Measurements from ENCODE around the gene YTHDC1. TPM values are rescaled to one million over a fixed set of nuclear protein-coding genes. Genes with fewer than 3 reads are reported as not detected.
"Not testable (repeated sequence)": the region's sequence is repeated elsewhere in the genome, so short reads cannot be mapped to it uniquely, and the experiment has no call there.

YTHDC1 gene
- total RNA-seq, result 10 to 100 TPM; 59.6 to 60.5 TPM
- long read RNA-seq, partial matches to known transcripts, result 9 of 13 reads
- long read RNA-seq, other reads (novel, unspliced or antisense), result 2 of 13 reads

DNA sequence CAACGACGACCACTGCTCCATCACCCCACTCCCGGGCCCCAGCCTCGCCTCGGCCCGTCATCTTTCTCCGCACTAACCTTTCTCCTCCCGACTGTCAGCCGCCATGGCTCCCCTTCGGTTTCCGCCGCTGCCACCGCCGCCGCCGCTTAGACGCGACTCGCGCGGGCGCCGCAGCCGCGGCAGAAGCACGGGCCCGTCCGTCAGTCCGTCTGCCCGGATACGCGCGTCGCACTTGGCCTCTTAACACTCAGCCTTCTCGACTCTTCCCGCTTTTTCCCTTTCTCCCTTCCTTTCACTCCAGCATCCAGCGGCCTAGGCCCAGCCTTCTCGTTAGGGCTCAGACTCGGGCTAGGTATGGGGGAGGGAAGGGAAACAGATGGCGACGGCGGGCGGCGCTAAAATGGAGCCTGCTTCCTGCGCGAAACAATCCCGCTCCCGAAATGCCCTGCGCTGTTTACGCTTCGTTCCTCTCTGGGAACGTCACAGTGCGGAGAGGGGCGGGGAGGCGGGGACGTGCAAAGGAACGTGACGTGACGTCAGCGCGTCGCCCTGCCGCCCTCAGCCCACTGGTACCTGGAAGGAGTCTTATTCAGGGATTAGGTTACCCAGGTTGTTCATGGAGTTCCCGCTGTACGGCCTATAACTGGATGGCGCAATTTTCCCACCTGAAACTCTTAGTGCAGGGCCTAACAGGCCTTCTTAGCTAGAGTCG is at the start of gene YTHDC1:
YTHDC1 (minus strand) TSS at position 442 of the 712 bp plus-strand sequence; CDS start at position 105, 337 bp downstream.
- intact Hi-C loops (cut with DNase I, micrococcal nuclease), result no loop called here
- DNase-seq (peak; percentile 97 to 99), ATAC-seq (peak; percentile 97)

DNA sequence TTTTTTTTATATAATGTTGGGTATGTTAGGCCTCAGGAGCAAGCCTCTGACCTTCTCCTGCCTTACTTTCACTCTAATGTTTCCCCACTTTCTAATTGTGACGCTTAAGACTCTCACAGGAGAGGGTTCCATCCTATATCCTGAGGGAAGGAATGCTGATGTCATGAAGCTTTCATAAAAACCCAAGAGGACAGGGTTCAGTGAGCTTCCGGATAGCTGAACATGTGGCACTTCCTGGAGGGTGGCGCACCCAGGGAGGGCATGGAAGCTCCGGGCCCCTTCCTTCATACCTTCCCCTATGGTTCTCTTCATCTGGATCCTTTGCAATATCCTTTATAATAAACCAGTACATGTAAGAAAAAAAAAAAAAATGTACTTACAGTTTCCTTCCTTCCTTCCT is 49.4 kb upstream of the YTHDC1 start:
- intact Hi-C loops (cut with DNase I, micrococcal nuclease), result no loop called here
- DNase-seq (no peak), ATAC-seq (no peak)

DNA sequence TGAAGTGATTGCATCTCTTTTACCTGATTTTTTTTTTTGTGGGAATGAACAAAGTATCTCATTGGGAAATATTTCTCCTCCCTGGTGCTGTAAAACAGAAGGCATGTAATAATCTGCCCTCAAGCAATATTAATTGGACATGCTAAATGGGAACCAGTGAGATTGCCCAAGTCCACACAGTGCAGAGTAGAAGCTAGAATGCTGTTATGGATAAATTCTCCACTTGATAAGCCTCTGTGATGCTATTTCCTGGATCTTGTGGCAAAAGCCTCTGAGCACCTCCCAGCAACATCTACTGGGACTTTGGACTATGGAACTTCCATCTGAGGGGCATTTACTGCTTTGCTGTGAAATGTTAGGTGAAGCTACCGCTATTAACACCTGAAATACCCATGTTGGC is 46.9 kb upstream of the YTHDC1 start:
- intact Hi-C loops (cut with DNase I, micrococcal nuclease), result no loop called here
- no peak for ATAC-seq
- no peak for DNase-seq

DNA sequence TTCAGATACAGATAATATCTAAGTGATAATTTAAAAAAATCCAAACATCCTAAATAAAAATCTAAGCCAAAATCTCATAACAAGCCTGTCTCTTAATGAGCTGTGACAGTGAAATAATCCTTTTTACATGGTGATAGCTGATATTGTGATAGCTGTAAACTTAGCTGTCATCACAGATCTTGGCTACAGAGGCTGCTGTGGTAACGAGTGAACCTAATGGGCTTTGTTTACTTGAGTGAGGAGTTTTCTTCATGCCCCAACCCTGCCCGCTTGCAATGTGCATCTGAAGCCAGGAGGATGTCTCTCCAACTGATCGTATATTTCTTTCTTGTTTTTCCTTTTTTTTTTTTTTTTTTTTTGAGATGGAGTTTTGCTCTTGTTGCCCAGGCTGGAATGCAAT is 41.5 kb upstream of the YTHDC1 start:
- intact Hi-C loops (cut with DNase I, micrococcal nuclease), result no loop called here
- DNase-seq, result no peak
- ATAC-seq, result no peak

DNA sequence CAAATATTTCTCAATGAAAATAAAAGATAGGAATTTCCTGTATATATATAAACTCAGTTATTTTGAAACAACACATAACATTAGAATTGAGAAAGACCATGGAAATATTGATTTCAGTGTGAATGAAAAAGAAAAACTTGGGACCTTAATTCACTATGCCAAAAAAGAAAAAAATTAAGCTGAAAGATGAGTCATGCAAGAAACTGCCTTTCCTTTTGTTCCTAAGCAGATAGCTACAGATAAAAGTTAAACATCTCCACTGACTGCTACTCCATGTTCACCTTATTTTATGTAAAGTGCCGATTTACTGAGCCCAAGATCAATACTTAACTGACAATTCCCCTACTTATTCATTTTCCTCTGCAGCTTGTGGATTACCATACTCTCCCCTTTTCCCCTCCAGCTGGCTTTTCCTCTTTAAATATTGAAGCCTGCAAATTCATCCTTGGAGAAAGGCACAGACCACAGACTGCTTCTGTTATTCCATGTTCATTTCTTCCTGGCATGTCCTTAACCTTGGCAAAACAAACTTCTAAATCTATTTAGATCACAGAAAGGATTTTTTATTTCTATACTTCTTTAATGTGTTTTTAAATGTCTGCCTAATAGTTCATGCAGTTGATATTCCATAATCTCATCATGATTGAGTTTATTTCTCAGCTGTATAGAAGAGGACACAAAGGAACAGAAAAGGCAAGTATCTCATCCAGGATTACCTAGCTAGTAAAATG is 40.5 kb upstream of the YTHDC1 start:
- intact Hi-C loops (cut with DNase I, micrococcal nuclease), result no loop called here
- DNase-seq (no peak), ATAC-seq (no peak)

DNA sequence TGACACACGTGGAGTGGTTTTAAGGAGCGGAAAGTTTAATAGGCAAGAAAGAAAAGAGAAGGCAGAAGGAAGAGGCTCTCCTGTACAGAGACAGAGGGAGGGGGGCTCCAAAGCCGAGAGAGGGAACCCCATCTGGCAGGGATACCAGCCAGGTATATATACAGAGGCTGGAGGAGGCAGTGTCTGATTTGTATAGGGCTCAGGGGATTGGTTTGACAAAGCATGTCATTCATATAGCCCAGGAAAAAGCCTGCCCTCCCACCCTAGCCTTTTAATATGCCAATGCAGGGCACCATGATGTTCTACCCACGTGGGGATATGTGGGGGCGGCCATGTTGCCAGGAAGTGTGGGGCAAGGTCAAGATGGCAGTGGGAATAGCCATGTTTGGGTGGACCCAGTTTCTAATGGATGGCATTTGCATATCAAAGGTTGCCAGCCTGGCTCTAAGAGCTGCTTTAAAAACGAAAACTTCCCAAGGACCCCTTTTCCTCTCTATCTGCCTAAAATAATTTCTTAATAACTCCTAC is 39.6 kb upstream of the YTHDC1 start:
- intact Hi-C loops (cut with DNase I, micrococcal nuclease); DNase-seq; ATAC-seq: not testable (repeated sequence)

DNA sequence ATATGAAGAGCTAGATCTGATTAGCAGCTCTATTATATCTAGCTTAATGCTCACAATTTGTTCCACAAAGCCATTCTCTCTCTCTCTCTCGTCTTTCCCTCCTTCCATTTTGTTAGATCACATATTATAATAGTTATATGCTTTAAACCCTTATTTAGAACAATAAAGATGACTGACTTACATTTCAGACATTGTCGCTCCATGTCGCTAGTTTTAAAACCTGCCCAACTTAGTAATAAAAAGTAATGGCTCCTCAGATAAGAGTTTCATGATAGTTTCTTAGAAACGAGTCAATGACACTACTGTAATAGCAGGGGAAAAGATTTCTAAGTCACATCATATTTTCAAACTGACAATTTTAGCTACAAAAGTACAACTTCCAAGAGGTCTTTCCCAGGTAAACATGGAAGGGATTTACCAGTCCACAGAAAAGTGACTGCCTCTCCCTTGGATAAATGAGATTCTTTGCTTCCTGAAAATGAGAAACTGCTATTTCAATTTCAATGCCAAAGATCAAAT is 38.5 kb upstream of the YTHDC1 start:
- DNase-seq (no peak), ATAC-seq (peak; percentile 89)
- intact Hi-C loops (cut with DNase I, micrococcal nuclease), result no loop called here

DNA sequence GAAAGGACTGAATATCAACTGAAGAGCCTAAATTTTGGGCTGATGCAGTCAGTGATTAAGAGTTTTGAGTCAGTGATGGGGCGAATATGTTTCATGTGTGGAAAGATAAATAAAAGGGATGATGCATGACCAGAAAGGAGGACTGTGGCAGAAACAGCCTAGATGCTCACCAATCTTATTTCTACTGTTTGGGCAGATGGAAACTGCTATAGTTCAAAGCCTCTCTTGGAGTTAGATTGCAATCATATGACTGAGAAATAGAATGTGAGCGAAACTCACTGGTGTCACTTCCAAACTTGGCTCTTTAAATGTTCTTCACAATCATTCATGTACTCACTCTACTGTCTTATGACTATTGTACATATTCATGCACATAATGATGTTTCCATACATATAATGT is 35.4 kb upstream of the YTHDC1 start:
- ATAC-seq (no peak), DNase-seq (no peak)
- intact Hi-C loops (cut with DNase I, micrococcal nuclease), result no loop called here

DNA sequence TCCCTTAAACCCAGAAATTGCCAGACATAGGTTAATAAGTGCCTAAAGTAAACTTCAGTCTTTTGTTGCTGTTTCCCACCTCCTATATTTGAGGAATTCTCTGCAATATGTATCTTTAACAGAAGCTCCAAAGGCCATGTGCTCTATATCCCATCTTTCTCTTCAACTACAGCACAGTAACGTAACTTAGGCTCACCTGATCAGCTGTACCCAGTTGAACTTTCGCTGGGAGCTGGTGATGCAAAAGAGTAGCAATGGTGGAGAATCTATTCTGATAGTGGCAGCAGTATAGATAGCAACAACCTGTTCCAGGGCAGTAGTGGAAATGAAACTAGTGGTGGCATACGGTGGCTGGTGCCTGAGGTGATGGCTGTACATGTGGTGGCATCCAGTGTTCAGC is 33.2 kb upstream of the YTHDC1 start:
- DNase-seq (no peak), ATAC-seq (no peak)
- intact Hi-C loops (cut with DNase I, micrococcal nuclease), result no loop called here

DNA sequence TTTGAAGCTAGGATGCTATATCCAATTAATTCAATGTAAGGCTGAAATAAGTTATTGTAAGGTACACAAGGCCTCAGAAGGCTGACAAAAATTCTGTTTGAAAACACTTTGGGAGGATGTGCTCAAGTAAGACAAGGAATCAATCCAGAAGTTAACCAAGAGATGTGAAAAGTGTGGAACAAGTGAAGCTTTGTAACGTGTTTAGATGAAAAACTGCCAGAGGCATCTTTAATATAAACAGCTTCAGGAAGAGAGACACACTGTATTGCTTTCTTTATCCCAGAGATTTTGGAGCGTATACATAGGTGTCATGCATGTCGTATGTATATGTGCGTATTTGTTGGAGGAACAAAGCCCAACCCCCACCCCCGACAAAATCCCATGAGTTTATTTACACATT is 28.3 kb upstream of the YTHDC1 start:
- intact Hi-C loops (cut with DNase I, micrococcal nuclease), result loop anchor here in 1 of 2 donors (10.0 kb wide), 1 partner anchor 103 kb away; no protein-coding TSS in a partner anchor
- DNase-seq, result no peak
- no peak for ATAC-seq

DNA sequence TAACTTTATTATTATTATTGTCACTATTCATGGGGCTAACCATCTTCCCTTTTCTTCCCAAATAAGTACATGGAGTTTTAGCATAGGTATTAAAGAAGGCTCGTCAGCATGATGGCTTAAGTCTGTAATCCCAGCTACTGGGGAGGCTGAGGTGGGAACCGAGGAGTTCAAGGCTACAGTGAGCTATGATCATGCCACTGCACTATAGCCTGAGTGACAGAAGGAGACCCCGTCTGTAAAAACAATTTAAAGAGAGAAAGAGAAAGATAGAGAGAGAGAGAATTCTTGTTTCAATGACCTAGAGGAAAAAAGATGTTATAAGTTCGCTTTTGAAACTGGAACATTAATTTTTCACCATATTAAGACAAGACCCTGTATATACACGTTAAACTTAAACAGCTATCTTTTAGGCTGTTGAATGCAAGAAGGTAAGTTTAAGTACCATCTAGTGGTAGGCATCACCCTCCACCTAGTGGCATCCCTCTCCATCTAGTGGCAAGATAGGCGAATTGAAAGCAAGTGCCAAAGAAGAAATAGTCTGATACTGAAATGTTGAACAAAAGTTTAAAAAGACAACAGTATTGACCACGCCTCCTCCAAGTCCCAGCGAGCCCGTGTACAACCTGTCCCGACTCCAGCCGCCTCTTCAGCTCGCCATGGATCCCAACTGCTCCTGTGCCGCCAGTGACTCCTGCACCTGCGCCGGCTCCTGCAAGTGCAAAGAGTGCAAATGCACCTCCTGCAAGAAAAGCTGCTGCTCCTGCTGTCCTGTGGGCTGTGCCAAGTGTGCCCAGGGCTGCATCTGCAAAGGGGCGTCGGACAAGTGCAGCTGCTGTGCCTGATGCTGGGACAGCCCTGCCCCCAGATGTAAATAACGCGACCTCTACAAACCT is 26.0 kb upstream of the YTHDC1 start:
- ATAC-seq, result peak; percentile 95
- intact Hi-C loops (cut with DNase I, micrococcal nuclease), result loop anchor here (2.0 to 10.0 kb wide), 2 partner anchors 101 to 105 kb away; no protein-coding TSS in a partner anchor
- DNase-seq, result peak in 1 of 2 donors; percentile 50

DNA sequence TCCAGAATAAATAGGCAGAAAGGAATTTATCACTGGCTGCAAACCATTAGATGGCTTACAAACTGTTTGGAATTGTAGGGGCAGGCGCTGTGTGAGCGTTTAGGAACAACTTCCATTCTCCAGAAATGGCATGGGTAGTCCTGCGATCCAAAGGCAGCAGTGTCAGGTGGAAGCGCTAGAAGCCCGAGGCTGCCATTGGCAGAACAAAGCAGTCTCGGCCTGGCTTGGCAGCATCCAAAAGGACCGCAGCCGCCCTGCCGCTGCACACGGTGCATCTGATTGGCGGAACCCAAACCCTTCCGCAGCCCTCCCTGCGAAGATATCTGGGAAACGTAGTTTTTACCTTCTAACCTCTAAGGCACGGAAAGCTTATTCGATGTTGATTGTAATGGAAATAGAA is 23.6 kb upstream of the YTHDC1 start:
- DNase-seq, result peak; percentile 55 to 66
- intact Hi-C loops (cut with DNase I, micrococcal nuclease), result loop anchor here in 1 of 2 donors (10.0 kb wide), 1 partner anchor 99 kb away; no protein-coding TSS in a partner anchor
- peak; percentile 60 for ATAC-seq

DNA sequence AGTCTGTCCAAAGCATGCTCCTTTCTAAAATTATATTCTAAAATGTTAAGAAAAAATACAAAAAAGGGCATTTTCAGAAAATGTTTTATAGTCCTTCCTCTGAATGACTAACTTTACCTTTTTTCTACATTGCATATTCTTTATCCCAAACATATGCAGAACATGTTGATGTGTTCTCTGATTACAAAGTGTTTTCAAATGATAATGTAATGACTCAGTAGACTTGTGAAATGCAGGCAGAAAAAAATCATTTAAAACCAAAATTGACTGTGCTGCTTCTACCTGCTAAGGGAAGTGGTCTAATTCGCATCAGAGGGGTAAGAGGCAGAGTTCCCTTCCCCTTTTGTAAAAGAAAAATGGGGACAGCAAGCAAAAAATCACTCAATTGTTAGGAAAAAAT is 22.7 kb upstream of the YTHDC1 start:
- no peak for ATAC-seq
- intact Hi-C loops (cut with DNase I, micrococcal nuclease), result loop anchor here in 1 of 2 donors (10.0 kb wide), 1 partner anchor 98 kb away; no protein-coding TSS in a partner anchor
- no peak for DNase-seq

DNA sequence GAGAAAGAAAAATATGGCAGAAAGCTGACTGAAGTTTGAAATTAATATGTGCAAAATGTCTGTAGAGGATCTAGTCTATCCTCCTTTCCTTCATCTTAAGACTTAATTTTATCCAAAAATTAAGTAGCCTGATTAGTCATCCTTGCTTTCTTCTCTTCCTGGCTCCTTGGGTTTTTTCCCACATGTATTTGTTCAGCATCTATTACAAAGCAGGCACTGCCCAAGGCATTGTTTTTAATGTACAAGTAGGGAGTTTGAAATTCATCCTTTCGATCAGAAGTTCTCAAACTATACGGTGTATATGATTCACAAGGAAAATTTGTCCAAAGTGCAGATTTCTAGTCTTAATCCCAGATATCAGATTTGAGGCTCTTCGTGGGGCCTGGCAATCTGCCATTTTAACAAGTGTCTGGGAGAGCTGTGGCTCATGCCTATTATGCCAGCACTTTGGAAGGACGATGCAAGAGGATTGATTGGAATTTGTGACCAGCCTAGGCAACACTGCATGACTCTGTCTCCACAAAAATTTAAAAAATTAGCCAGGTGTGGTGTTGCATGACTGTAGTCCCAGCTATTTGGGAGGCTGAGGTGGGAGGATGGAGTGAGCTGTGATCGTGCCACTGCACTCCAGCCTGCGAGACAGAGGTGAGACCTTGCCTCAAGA is 19.4 kb upstream of the YTHDC1 start:
- DNase-seq (no peak), ATAC-seq (no peak)
- intact Hi-C loops (cut with DNase I, micrococcal nuclease), result no loop called here

DNA sequence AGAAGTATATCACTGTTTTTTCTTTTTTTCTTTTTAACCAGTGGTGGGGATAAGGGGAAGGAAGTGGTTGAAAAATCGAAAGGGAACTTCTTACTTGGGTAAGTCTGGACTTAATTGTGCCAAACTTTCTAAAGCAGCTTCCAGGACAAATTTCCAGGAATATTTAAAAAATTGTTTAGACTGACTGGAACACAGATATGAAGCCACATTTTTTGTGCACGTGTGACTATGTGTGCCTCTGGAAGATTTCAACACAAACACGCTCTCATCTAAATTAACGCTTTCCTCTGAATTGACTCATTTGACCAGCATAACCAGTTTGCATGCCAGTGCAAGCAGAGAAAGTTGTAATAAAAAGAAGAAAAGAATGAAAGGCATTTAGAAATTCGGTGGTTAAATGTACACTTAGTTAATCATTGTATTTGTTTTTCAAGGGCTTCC is 18.8 kb upstream of the YTHDC1 start:
- ATAC-seq (no peak), DNase-seq (no peak)
- intact Hi-C loops (cut with DNase I, micrococcal nuclease), result no loop called here

DNA sequence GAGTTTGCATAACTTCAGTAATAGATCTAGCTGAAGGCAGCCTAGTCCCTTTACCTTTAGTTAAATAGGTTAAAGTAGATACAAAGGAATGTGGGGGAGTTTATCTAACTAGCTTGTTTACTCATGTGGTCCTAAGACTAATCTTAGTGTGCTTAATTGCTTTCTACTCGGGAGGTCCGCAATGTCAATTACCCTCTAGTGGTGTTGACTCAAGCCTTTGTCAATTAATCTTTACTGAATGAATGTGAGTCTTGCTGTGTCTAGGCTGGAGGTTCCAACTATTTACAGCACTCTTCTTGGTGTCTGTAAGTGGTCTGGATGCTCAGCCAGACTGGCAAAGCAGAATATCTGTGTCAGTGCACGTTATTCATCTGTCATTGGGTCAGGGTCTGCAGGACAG is 17.9 kb upstream of the YTHDC1 start:
- ATAC-seq (no peak), DNase-seq (no peak)
- intact Hi-C loops (cut with DNase I, micrococcal nuclease), result no loop called here

DNA sequence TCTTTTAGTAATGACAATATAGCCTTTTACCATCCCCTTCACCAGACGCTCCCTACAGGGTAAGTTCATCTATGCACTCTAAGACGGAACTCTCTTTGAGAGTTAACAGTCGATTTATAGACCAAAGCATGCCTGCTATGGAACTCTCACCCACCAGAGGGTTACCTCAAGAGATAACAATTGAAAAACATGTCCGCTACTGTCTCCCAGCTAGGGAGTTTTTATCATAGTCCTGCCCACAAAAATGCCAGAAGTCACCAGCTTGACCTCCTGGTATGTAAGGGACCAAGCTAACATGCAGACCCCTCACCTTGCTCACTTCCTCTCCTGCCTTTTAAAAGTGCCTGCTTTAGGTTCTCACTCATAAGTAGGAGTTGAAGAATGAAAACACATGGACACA is 16.7 kb upstream of the YTHDC1 start:
- no peak for ATAC-seq
- intact Hi-C loops (cut with DNase I, micrococcal nuclease), result no loop called here
- DNase-seq, result no peak

DNA sequence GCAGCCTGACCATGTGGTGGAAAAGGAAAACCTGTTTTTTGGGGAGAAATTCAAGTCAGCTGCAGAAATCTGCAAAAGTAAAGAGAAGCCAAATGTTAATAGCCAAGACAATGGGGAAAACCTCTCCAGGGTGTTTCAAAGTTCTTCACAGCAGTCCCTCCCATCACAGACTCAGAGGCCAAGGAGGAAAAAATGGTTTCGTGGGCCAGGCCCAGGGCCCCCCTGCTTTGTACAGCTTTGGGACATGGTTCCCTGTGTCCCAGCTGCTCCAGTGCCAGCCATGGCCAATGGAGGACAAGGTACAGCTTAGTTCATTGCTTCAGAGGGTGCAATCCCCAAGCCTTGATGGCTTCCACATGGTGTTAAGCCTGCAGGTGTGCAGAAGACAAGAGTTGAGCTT is 15.2 kb upstream of the YTHDC1 start:
- ATAC-seq (no peak), DNase-seq (no peak)
- intact Hi-C loops (cut with DNase I, micrococcal nuclease), result no loop called here
